Heart right ventricle (tissue), 16 donors: ENCODE results near the gene BRIP1. TPM values are rescaled to one million over a fixed set of nuclear protein-coding genes. Genes with fewer than 3 reads are reported as not detected.

Experiments used
- ATAC-seq, 8 donors: fragments of 200-7000 bp; cut with Tn5 transposase; one replicate each; pipeline ENCODE4 v1.9.1; 2020; ENCODE audit warnings: mild to moderate bottlenecking in 8 of 8, moderate library complexity in 8 of 8, moderate number of reproducible peaks in 1 of 8
- DNase-seq, 2 donors: peaks; one replicate each; pipeline ENCODE4 v3.0.0-alpha.2; 2020
- H3K27ac ChIP-seq, 10 donors: fragments of 200-600 bp; sonication (generic) in 2 of 10; one replicate each; pipeline versions ENCODE4 v1.5.0 to v1.8.0; 2020 to 2022; ENCODE audit warnings: mild to moderate bottlenecking in 3 of 10
- H3K27me3 ChIP-seq, 7 donors: fragments of 200-600 bp; one replicate each; pipeline ENCODE4 v1.8.0; 2021 to 2022; ENCODE audit warnings: mild to moderate bottlenecking in 2 of 7
- H3K36me3 ChIP-seq, 9 donors: fragments of 200-600 bp; sonication (generic) in 1 of 9; one replicate each; pipeline versions ENCODE4 v1.5.0 to v1.8.0; 2020 to 2022; ENCODE audit warnings: mild to moderate bottlenecking in 2 of 9
- H3K4me1 ChIP-seq, 9 donors: fragments of 200-600 bp; sonication (generic) in 1 of 9; one replicate each; pipeline versions ENCODE4 v1.5.0 to v1.8.0; 2020 to 2022; ENCODE audit warnings: mild to moderate bottlenecking in 4 of 9
- H3K4me3 ChIP-seq, 10 donors: fragments of 200-600 bp; sonication (generic) in 2 of 10; one replicate each; pipeline versions ENCODE4 v1.5.0 to v1.8.0; 2020 to 2022; ENCODE audit warnings: mild to moderate bottlenecking in 7 of 10, moderate library complexity in 2 of 10
- H3K9me3 ChIP-seq, 11 donors: fragments of 200-600 bp in 10 of 11; sonication (generic) in 2 of 11; one replicate each; pipeline versions ENCODE4 v1.5.0 to v1.8.0; 2013 to 2022; ENCODE audit warnings: mild to moderate bottlenecking in 2 of 11, control low read depth in 1 of 11, moderate library complexity in 1 of 11
- WGBS, 2 donors: extraction: QIAGEN DNeasy Blood & Tissue Kit; methylation state at CpG; one replicate each; pipeline ENCODE4 v1.1.7; 2013; ENCODE audit warnings: inconsistent platforms in 1 of 2; 5-methylcytosine and 5-hydroxymethylcytosine counted together
- intact Hi-C, 10 donors: fragments of 100-400 bp; cut with DNase I; formaldehyde crosslinking; loops; one replicate each; pipeline versions ENCODE4 v1.11.1 to v1.14.2; 2022
- polyA plus RNA-seq, 2 donors: library from polyadenylated mRNA; stranded (reverse); fragments of 200-250 nt; gene quantifications; one replicate each; pipeline ENCODE4 v1.2.3, GENCODE V29; 2013
- total RNA-seq, 10 donors: library from RNA; stranded (reverse); fragmentation: NEBNext Ultra II Directional in 3 of 10; extraction: Animal tissue kit (Norgen Biotek cat#: 25700) in 3 of 10; gene quantifications; one replicate each; pipeline versions ENCODE4 v1.2.1 to v1.2.4, GENCODE V29; 2021 to 2023
- TF ChIP-seq, protein P1 (sequence below), 9 donors: fragments of 200-600 bp; sonication (generic) in 2 of 9; IDR thresholded peaks; one replicate each; pipeline versions ENCODE4 v1.5.0 to v1.8.0; 2021 to 2022; ENCODE audit warnings: antibody characterized with exemption in 9 of 9, mild to moderate bottlenecking in 5 of 9, moderate library complexity in 1 of 9
- donor health status: Arrhythmogenic right ventricular cardiomyopathy.
- donor health status: ischemic (EF 13 %, LVEDD 7.1; RV severe dilation, severe dysfunction).
- donor health status: healthy with polysubstance abuse.
- donor health status: DM: no; HTN: yes; CAD: no.
- donor health status: DM: no; HTN: no; CAD: no.
- donor health status: ischemic (EF 25% LVEDD 6.9; RV normal size, moderate dysfunction).
- donor health status: ischemic (EF 25% LVEDD 5.7; RV mildly dilated, moderate dysfunction).
- donor health status: healthy.
- donor health status: DM: yes; HTN: yes; CAD: no.
- donor health status: Ischemic cardiomyopathy.
- donor health status: ischemic (EF 35%, LVEDD 5.7; RV mildly dilated, moderate dysfunction).
- donor health status: nonischemic (EF 11% LVEDD 7.7; RV severe dilation, severe dysfunction).
- donor health status: DM: yes; HTN: yes; CAD: no.
- donor health status: PGD.
- donor health status: ischemic (EF 29% LVEDD 5.4; RV normal size, mild dysfunction).
- donor health status: nonischemic (EF 23%, LVEDD 6.1; RV moderate dilation, normal function).

BRIP1 gene
- total and polyA plus RNA-seq, 12 donors = 0.03 to 2.1 (median 0.22) TPM; not detected in 1

DNA sequence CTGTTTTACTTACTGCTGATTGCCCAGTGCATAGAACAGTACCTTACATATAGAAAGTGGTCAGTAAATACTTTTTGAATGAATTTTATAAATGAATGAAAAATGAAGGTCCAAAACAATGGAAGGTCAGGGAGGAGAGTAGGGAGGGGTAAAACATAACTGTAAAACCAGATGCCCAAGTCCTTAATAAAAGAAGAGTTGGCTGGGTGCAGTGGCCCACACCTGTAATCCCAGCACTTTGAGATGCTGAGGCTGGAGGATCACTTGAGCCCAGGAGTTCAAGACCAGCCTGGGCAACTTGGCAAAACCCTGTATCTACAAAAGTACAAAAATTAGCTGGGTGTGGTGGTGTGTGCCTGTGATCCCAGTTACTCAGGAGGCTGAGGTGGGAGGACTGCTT lies 108.2 kb downstream of the BRIP1 start:
- intact Hi-C loops = no loop called here
- ATAC-seq (no peak), DNase-seq (no peak)
- Histone ChIP-seq H3K27ac (no peak overlapping the region), H3K27me3 (no peaks in the 10 kb centered on the region), H3K36me3 (no peaks in the 10 kb centered on the region), H3K9me3 (peaks cover 0 to 10% (median under 1%) of the 10 kb centered on the region in 11 donors), H3K4me3 (no peak overlapping the region), H3K4me1 (no peaks in the 10 kb centered on the region)
- TF ChIP-seq, protein P1, sequence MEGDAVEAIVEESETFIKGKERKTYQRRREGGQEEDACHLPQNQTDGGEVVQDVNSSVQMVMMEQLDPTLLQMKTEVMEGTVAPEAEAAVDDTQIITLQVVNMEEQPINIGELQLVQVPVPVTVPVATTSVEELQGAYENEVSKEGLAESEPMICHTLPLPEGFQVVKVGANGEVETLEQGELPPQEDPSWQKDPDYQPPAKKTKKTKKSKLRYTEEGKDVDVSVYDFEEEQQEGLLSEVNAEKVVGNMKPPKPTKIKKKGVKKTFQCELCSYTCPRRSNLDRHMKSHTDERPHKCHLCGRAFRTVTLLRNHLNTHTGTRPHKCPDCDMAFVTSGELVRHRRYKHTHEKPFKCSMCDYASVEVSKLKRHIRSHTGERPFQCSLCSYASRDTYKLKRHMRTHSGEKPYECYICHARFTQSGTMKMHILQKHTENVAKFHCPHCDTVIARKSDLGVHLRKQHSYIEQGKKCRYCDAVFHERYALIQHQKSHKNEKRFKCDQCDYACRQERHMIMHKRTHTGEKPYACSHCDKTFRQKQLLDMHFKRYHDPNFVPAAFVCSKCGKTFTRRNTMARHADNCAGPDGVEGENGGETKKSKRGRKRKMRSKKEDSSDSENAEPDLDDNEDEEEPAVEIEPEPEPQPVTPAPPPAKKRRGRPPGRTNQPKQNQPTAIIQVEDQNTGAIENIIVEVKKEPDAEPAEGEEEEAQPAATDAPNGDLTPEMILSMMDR (IDR thresholded peaks at IDR 0.05) = no peak

DNA sequence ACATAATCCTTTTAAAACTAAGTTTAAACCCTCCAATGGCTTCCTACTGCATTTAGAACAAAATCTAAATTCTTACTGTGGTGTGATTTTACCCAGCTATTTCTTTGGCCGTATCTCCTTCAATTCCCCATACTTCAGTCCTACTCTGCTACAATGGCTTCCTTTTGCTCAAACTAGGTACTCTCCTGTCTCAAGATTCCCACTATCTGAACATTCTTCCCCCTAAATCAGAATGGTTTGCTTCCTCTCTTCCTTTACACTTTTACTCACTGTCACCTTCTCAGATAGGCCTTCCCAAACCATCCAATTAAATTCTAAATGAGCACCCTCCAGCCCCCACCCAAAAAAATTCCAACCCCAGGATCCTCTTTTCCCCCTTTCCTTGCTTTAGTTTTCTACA lies 109.2 kb downstream of the BRIP1 start:
- intact Hi-C loops = no loop called here
- H3K27ac ChIP-seq = no peak overlapping the region
- H3K4me1 ChIP-seq = no peaks in the 10 kb centered on the region
- no peak overlapping the region for H3K4me3 ChIP-seq
- DNase-seq = no peak
- no peaks in the 10 kb centered on the region for H3K27me3 ChIP-seq
- ATAC-seq = no peak
- no peaks in the 10 kb centered on the region for H3K36me3 ChIP-seq
- 94 to 98% methylated on average over 1 of the region's 1 CpG for WGBS, 2 donors
- peaks cover 0 to 7% (median 1%) of the 10 kb centered on the region in 11 donors for H3K9me3 ChIP-seq
- TF ChIP-seq, protein P1 (IDR thresholded peaks at IDR 0.05) = no peak

DNA sequence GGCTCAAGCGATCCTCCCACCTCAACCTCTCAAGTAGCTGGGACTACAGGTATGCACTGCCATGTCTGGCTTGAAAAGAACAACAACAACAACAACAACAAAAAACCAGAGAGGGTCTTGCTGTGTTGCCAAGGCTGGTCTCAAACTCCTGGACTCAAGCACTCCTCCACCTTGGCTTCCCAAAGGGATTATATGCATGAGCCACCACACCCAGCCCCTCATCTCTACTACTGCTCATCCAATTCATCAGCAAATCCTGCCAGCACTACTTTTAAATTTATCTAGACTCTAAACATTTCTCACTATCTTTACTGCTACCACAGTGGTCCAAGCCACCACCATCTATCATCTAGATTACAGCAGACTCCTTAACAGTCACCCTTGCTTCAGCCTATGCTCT lies 109.6 kb downstream of the BRIP1 start:
- Histone ChIP-seq H3K4me1 (no peaks in the 10 kb centered on the region), H3K27me3 (no peaks in the 10 kb centered on the region), H3K4me3 (no peak overlapping the region), H3K36me3 (no peaks in the 10 kb centered on the region), H3K27ac (no peak overlapping the region), H3K9me3 (peaks cover 0 to 5% (median 0%) of the 10 kb centered on the region in 11 donors)
- DNase-seq = no peak
- WGBS, 2 donors = 94 to 100% methylated on average over 1 of the region's 1 CpG
- ATAC-seq = no peak
- intact Hi-C loops = no loop called here
- TF ChIP-seq, protein P1 (IDR thresholded peaks at IDR 0.05) = no peak

DNA sequence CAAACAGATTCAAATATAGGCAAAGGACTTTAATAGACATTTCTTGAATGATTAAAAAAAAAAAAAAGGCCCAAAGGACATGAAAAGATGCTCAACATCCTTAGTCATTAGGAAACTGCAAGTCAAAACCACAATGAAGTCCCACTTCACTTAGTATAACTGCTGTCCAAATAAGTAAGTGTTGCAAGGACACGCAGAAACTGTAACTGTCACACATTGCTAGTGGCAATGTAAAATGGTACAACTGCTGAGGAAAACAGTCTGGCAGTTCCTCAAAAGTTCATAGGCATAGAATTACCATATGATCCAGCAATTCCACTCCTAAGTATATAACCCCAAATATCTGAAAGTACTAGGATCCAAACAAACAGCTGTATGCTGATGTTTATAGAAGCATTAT lies 112.7 kb downstream of the BRIP1 start:
- Histone ChIP-seq H3K36me3 (no peaks in the 10 kb centered on the region), H3K9me3 (peaks cover 0 to 14% (median 9%) of the 10 kb centered on the region in 11 donors), H3K4me3 (no peak overlapping the region), H3K4me1 (no peaks in the 10 kb centered on the region), H3K27ac (no peak overlapping the region), H3K27me3 (no peaks in the 10 kb centered on the region)
- DNase-seq (no peak), ATAC-seq (no peak)
- intact Hi-C loops = no loop called here
- TF ChIP-seq, protein P1 (IDR thresholded peaks at IDR 0.05) = no peak
- WGBS, 2 donors = 90% methylated on average over 1 of the region's 1 CpG
